ENCODE results near the gene CTBP2. TPM values are rescaled to one million over a fixed set of nuclear protein-coding genes. Genes with fewer than 3 reads are reported as not detected.
"Not testable (repeated sequence)": the region's sequence is repeated elsewhere in the genome, so short reads cannot be mapped to it uniquely, and the experiment has no call there.

CTBP2 gene
- total and polyA plus RNA-seq, 2 donors from 2014 or later = 33.1 to 111 TPM

DNA sequence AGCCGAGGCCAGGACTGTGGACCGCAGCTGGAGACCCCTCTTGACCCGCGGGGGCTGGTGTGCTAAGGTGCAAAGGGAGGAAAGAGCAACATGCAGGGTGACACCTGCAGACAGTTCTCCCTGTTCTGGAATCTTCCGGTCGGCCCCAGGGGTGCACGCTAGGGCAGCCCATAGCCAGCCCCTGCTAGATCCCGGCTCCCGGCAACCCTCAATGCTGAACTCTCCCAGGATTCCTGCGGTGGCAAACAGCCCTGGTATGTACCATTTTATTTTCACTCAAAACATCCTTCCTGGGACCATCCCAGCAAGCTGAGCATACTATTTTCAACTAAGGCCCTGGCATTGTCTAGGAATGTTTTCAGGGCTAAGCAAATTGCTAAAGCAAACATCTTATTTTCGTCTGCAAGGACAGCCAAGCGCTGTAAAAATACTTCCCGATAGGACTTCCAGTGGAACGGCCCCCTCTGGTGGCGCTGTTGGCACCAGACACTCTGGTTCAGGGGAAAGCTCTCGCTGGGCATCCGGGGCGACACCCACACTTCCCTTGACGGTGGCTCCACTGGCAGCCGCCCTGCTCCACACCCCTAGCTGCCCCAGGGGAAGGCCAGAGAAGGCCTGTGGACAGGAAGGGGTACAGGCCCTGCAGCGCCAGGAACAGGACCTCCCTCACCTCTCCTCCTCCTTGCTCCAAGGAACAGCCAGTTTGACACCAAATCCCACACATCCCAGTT lies 99.4 kb downstream of the CTBP2 start:
- no peaks in the 10 kb centered on the region for H3K27me3 ChIP-seq (ENCODE audit: control insufficient read depth, insufficient read depth, low read length)
- peaks cover 24 to 90% (median 79%) of the 10 kb centered on the region in 3 donors for H3K4me1 ChIP-seq (ENCODE audit: control insufficient read depth in 2 of 3, insufficient read depth in 2 of 3, low read depth in 1 of 3, low read length in 3 of 3)
- TF ChIP-seq, protein P1, sequence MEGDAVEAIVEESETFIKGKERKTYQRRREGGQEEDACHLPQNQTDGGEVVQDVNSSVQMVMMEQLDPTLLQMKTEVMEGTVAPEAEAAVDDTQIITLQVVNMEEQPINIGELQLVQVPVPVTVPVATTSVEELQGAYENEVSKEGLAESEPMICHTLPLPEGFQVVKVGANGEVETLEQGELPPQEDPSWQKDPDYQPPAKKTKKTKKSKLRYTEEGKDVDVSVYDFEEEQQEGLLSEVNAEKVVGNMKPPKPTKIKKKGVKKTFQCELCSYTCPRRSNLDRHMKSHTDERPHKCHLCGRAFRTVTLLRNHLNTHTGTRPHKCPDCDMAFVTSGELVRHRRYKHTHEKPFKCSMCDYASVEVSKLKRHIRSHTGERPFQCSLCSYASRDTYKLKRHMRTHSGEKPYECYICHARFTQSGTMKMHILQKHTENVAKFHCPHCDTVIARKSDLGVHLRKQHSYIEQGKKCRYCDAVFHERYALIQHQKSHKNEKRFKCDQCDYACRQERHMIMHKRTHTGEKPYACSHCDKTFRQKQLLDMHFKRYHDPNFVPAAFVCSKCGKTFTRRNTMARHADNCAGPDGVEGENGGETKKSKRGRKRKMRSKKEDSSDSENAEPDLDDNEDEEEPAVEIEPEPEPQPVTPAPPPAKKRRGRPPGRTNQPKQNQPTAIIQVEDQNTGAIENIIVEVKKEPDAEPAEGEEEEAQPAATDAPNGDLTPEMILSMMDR (IDR thresholded peaks at IDR 0.05; ENCODE audit: borderline replicate concordance, extremely low read depth, insufficient read depth) = peak; percentile 72
- H3K9me3 ChIP-seq (ENCODE audit: control insufficient read depth in 2 of 3, insufficient read depth in 1 of 3, low read length in 3 of 3) = no peaks in the 10 kb centered on the region
- H3K9ac ChIP-seq (ENCODE audit: low read length in 3 of 3) = peak overlapping the region in 2 of 3 donors; percentile 19 to 29
- peak overlapping the region in 2 of 3 donors; percentile 22 to 46 for H3K4me3 ChIP-seq (ENCODE audit: low read length in 3 of 3)
- peak overlapping the region; percentile 72 to 90 for H3K27ac ChIP-seq (ENCODE audit: low read depth in 2 of 2, low read length in 2 of 2)
- H3K36me3 ChIP-seq (ENCODE audit: control insufficient read depth in 2 of 3, insufficient read depth in 3 of 3, low read length in 3 of 3) = peaks cover 0 to 4% (median 0%) of the 10 kb centered on the region in 3 donors
- DNase-seq (peak; percentile 83 to 92 (median 89)), FAIRE-seq (no peak)
- intact Hi-C loops (cut with DNase I) = no loop called here

DNA sequence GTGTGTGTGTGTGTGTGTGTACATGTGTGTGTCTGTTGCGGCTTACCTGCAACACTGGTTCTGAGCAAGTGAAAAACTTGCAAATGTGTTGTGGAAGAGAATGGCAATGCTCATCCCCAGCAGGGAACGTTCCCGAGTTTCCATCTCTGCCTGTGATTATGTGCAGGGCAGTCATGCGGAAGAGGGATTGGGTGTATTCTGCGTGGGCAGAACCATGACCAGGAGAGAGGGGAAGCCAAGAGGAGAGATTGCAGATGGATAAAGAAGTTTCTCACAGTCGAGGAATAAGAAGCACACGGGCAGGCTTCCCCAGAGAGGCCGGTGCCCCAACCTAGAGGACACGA lies 99.9 kb downstream of the CTBP2 start:
- FAIRE-seq (no peak), DNase-seq (peak in 3 of 5 donors; percentile 47 to 77 (median 63))
- Histone ChIP-seq H3K36me3 (ENCODE audit: control insufficient read depth in 2 of 3, insufficient read depth in 3 of 3, low read length in 3 of 3) (peaks cover 0 to 4% (median 0%) of the 10 kb centered on the region in 3 donors), H3K4me1 (ENCODE audit: control insufficient read depth in 2 of 3, insufficient read depth in 2 of 3, low read depth in 1 of 3, low read length in 3 of 3) (peaks cover 24 to 92% (median 80%) of the 10 kb centered on the region in 3 donors), H3K27me3 (ENCODE audit: control insufficient read depth, insufficient read depth, low read length) (no peaks in the 10 kb centered on the region), H3K27ac (ENCODE audit: low read depth in 2 of 2, low read length in 2 of 2) (peak overlapping the region; percentile 72 to 90), H3K9ac (ENCODE audit: low read length in 3 of 3) (peak overlapping the region in 2 of 3 donors; percentile 6 to 24), H3K4me3 (ENCODE audit: low read length in 3 of 3) (peak overlapping the region in 2 of 3 donors; percentile 22 to 46), H3K9me3 (ENCODE audit: control insufficient read depth in 2 of 3, insufficient read depth in 1 of 3, low read length in 3 of 3) (no peaks in the 10 kb centered on the region)
- intact Hi-C loops (cut with DNase I) = no loop called here
- TF ChIP-seq, protein P1 (IDR thresholded peaks at IDR 0.05; ENCODE audit: borderline replicate concordance, extremely low read depth, insufficient read depth) = no peak

GRCh38 chr10:125060026-125060425 lies 100.3 kb downstream of the CTBP2 start:
- Histone ChIP-seq H3K36me3 (ENCODE audit: control insufficient read depth in 2 of 3, insufficient read depth in 3 of 3, low read length in 3 of 3) (peaks cover 0 to 4% (median 0%) of the 10 kb centered on the region in 3 donors), H3K27ac (ENCODE audit: low read depth in 2 of 2, low read length in 2 of 2) (peak overlapping the region; percentile 72 to 90), H3K27me3 (ENCODE audit: control insufficient read depth, insufficient read depth, low read length) (no peaks in the 10 kb centered on the region), H3K4me1 (ENCODE audit: control insufficient read depth in 2 of 3, insufficient read depth in 2 of 3, low read depth in 1 of 3, low read length in 3 of 3) (peaks cover 23 to 92% (median 80%) of the 10 kb centered on the region in 3 donors), H3K4me3 (ENCODE audit: low read length in 3 of 3) (peak overlapping the region in 1 of 3 donors; percentile 20), H3K9ac (ENCODE audit: low read length in 3 of 3) (no peak overlapping the region), H3K9me3 (ENCODE audit: control insufficient read depth in 2 of 3, insufficient read depth in 1 of 3, low read length in 3 of 3) (no peaks in the 10 kb centered on the region)
- intact Hi-C loops (cut with DNase I) = no loop called here
- FAIRE-seq (no peak), DNase-seq (peak in 1 of 5 donors; percentile 72)
- TF ChIP-seq, protein P1 (IDR thresholded peaks at IDR 0.05; ENCODE audit: borderline replicate concordance, extremely low read depth, insufficient read depth) = no peak

- Histone ChIP-seq H3K27ac (ENCODE audit: low read depth in 2 of 2, low read length in 2 of 2) (peak overlapping the region; percentile 72 to 90), H3K4me1 (ENCODE audit: control insufficient read depth in 2 of 3, insufficient read depth in 2 of 3, low read depth in 1 of 3, low read length in 3 of 3) (peaks cover 16 to 89% (median 76%) of the 10 kb centered on the region in 3 donors)
- intact Hi-C loops (cut with DNase I); FAIRE-seq; DNase-seq; H3K27me3 ChIP-seq (ENCODE audit: control insufficient read depth, insufficient read depth, low read length); H3K4me3 ChIP-seq (ENCODE audit: low read length in 3 of 3); H3K9ac ChIP-seq (ENCODE audit: low read length in 3 of 3); H3K9me3 ChIP-seq (ENCODE audit: control insufficient read depth in 2 of 3, insufficient read depth in 1 of 3, low read length in 3 of 3); H3K36me3 ChIP-seq (ENCODE audit: control insufficient read depth in 2 of 3, insufficient read depth in 3 of 3, low read length in 3 of 3): not testable (repeated sequence)
Measured at GRCh38 chr10:125059348-125059747, 101.0 kb downstream of the CTBP2 start.

Data from kidney (tissue), 14 donors.